H1 (cell line): Measurements from ENCODE around the gene MCC.

ENCODE experiments used
- EZH2 ChIP-seq: fragments of 200-600 bp; sonication (generic); IDR thresholded peaks from 2 replicates; pipeline ENCODE4 v1.7.1; 2012; ENCODE audit warnings: low read depth, mild to moderate bottlenecking, moderate library complexity, low read length, inconsistent platforms; ENCODE audit not compliant: severe bottlenecking
- GABPA ChIP-seq: IDR thresholded peaks from 2 replicates; pipeline ENCODE4 v1.6.1; 2011; ENCODE audit warnings: mild to moderate bottlenecking, low read length, moderate library complexity, borderline replicate concordance; ENCODE audit not compliant: insufficient read depth
- TAF1 ChIP-seq: IDR thresholded peaks from 2 replicates; pipeline ENCODE4 v1.6.1; 2011; ENCODE audit warnings: mild to moderate bottlenecking, low read depth, low read length
- TF ChIP-seq, protein P1 (sequence below), 3 experiments: IDR thresholded peaks; 1 replicate in 2 of 3; 2 replicates in 1 of 3; pipeline versions ENCODE4 v1.5.1 to v1.6.1; 2011; ENCODE audit warnings: low read length in 3 of 3, mild to moderate bottlenecking in 3 of 3, inconsistent platforms in 2 of 3, low read depth in 1 of 3, moderate library complexity in 1 of 3; ENCODE audit not compliant: insufficient read depth in 1 of 3; ENCODE audit errors: control extremely low read depth in 1 of 3
- TF ChIP-seq, protein P2 (sequence below): IDR thresholded peaks from 2 replicates; pipeline ENCODE4 v1.6.1; 2012; ENCODE audit warnings: inconsistent platforms

DNA sequence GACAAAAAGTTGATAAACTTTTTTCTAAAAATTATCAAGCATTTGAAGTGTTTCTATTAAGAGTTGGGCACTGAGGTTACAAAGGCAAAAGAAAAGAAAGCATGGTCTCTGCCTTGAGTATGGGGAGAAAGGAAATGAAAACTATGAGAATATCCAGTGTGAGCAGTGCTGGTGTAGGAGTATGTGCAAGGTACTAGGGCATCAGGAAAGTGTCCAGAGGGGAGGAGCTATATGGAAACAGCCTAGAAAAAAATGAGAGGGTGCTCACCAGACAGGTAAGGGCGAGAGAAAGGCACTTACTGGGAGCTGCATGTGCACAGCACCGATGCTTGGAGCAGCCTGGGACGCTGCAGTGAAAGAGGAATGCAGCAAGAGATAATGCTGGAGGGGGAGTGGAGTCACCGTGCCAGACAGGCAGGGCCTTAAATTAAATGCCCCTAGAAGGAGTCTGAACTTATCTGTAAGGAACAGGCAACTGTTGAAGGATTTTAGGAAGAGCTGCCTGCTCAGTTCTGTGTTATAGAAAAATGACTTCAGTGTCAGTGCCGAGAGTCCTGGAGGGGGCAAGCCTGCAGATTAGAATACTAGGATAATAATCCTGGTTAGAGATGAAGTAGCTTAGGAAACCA is 14.0 kb downstream of the MCC start:
- TF ChIP-seq, protein P1, sequence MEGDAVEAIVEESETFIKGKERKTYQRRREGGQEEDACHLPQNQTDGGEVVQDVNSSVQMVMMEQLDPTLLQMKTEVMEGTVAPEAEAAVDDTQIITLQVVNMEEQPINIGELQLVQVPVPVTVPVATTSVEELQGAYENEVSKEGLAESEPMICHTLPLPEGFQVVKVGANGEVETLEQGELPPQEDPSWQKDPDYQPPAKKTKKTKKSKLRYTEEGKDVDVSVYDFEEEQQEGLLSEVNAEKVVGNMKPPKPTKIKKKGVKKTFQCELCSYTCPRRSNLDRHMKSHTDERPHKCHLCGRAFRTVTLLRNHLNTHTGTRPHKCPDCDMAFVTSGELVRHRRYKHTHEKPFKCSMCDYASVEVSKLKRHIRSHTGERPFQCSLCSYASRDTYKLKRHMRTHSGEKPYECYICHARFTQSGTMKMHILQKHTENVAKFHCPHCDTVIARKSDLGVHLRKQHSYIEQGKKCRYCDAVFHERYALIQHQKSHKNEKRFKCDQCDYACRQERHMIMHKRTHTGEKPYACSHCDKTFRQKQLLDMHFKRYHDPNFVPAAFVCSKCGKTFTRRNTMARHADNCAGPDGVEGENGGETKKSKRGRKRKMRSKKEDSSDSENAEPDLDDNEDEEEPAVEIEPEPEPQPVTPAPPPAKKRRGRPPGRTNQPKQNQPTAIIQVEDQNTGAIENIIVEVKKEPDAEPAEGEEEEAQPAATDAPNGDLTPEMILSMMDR (IDR thresholded peaks at IDR 0.05; ENCODE audit: control extremely low read depth in 1 of 3, insufficient read depth in 1 of 3, low read depth in 1 of 3, low read length in 3 of 3), result no peak
- TF ChIP-seq, protein P2, sequence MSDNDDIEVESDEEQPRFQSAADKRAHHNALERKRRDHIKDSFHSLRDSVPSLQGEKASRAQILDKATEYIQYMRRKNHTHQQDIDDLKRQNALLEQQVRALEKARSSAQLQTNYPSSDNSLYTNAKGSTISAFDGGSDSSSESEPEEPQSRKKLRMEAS, result no peak
- TF ChIP-seq GABPA (no peak), EZH2 (no peak), TAF1 (no peak)
